HG03432 (cell line): ENCODE measurements around the gene SMOC2.

Experiments used
- ATAC-seq: cut with Tn5 transposase; IDR thresholded peaks from one replicate; pipeline ENCODE4 v1.9.1; 2021; ENCODE audit warnings: mild to moderate bottlenecking, moderate library complexity; ENCODE audit not compliant: unreplicated experiment

The SMOC2 gene

GRCh38 chr6:168515376-168515775, 74.4 kb downstream of the SMOC2 start:
- no peak for ATAC-seq

GRCh38 chr6:168516944-168517741, 76.2 kb downstream of the SMOC2 start:
- ATAC-seq = no peak

- no peak for ATAC-seq
Observed at GRCh38 chr6:168517742-168518347, 76.9 kb downstream of the SMOC2 start.

GRCh38 chr6:168518348-168518745, 77.4 kb downstream of the SMOC2 start:
- ATAC-seq = no peak

GRCh38 chr6:168518867-168519266, 77.9 kb downstream of the SMOC2 start:
- ATAC-seq = no peak

GRCh38 chr6:168520233-168520632, 79.2 kb downstream of the SMOC2 start:
- ATAC-seq = no peak

GRCh38 chr6:168524571-168525001, 83.6 kb downstream of the SMOC2 start:
- ATAC-seq = no peak

- ATAC-seq = no peak
Observed at GRCh38 chr6:168525114-168525513, 84.1 kb downstream of the SMOC2 start.

- no peak for ATAC-seq
Observed at GRCh38 chr6:168525926-168526630, 85.1 kb downstream of the SMOC2 start.

- no peak for ATAC-seq
Observed at GRCh38 chr6:168526841-168527281, 85.9 kb downstream of the SMOC2 start.

- ATAC-seq = no peak
Observed at GRCh38 chr6:168527451-168528210, 86.6 kb downstream of the SMOC2 start.

GRCh38 chr6:168528474-168529095, 87.6 kb downstream of the SMOC2 start:
- ATAC-seq = no peak

- ATAC-seq = no peak
Observed at GRCh38 chr6:168529214-168529613, 88.2 kb downstream of the SMOC2 start.

GRCh38 chr6:168530653-168531071, 89.7 kb downstream of the SMOC2 start:
- no peak for ATAC-seq

GRCh38 chr6:168532070-168532469, 91.1 kb downstream of the SMOC2 start:
- no peak for ATAC-seq

- ATAC-seq = no peak
Observed at GRCh38 chr6:168533414-168533813, 92.4 kb downstream of the SMOC2 start.

GRCh38 chr6:168534265-168534664, 93.3 kb downstream of the SMOC2 start:
- ATAC-seq = no peak

- no peak for ATAC-seq
Observed at GRCh38 chr6:168535711-168536110, 94.7 kb downstream of the SMOC2 start.

GRCh38 chr6:168536196-168536595, 95.2 kb downstream of the SMOC2 start:
- ATAC-seq = no peak

GRCh38 chr6:168536665-168537539, 95.9 kb downstream of the SMOC2 start:
- ATAC-seq = no peak
